Fibroblast of lung (primary cell): ENCODE measurements around the gene SPAG8. TPM values are rescaled to one million over a fixed set of nuclear protein-coding genes. Genes with fewer than 3 reads are reported as not detected.

Source experiments
- DNase-seq, 2 donors: peaks; one replicate each; pipeline versions ENCODE4 v3.0.0 to v3.0.0-alpha.2; 2010; ENCODE audit warnings: low read depth in 2 of 2
- H2AFZ ChIP-seq: 2 replicates; pipeline ENCODE4 v1.5.1; 2012; ENCODE audit warnings: low read length, control low read depth, inconsistent platforms
- H3K27ac ChIP-seq: 2 replicates; pipeline ENCODE4 v1.5.1; 2011; ENCODE audit warnings: low read length, control low read depth; ENCODE audit not compliant: insufficient read depth
- H3K27me3 ChIP-seq: 2 replicates; pipeline ENCODE4 v1.5.1; 2011; ENCODE audit warnings: mild to moderate bottlenecking, low read length; ENCODE audit not compliant: control insufficient read depth, insufficient read depth
- H3K36me3 ChIP-seq: 2 replicates; pipeline ENCODE4 v1.5.1; 2011; ENCODE audit warnings: low read length; ENCODE audit not compliant: control insufficient read depth, insufficient read depth
- H3K4me1 ChIP-seq: 2 replicates; pipeline ENCODE4 v1.5.1; 2011; ENCODE audit warnings: low read length; ENCODE audit not compliant: control insufficient read depth, insufficient read depth; ENCODE audit errors: extremely low read depth
- H3K4me2 ChIP-seq: 2 replicates; pipeline ENCODE4 v1.5.1; 2011; ENCODE audit warnings: low read length, control low read depth; ENCODE audit not compliant: insufficient read depth; ENCODE audit errors: extremely low read depth
- H3K4me3 ChIP-seq, 4 experiments: fragments of 200-600 bp in 1 of 4; sonication (generic) in 1 of 4; replicated peaks in 1 of 4; 2 replicates each; pipeline ENCODE4 v1.5.1; 2011 to 2016; ENCODE audit warnings: low read length in 4 of 4, low read depth in 3 of 4, mild to moderate bottlenecking in 3 of 4, control low read depth in 2 of 4, inconsistent platforms in 1 of 4, mixed read lengths in 1 of 4; ENCODE audit not compliant: insufficient read depth in 1 of 4; ENCODE audit errors: control extremely low read depth in 1 of 4
- H3K79me2 ChIP-seq: 2 replicates; pipeline ENCODE4 v1.5.1; 2012; ENCODE audit warnings: mild to moderate bottlenecking, low read length, inconsistent platforms; ENCODE audit not compliant: control insufficient read depth, insufficient read depth
- H3K9ac ChIP-seq: 2 replicates; pipeline ENCODE4 v1.5.1; 2011; ENCODE audit warnings: mild to moderate bottlenecking, low read length, control low read depth; ENCODE audit not compliant: insufficient read depth
- H3K9me3 ChIP-seq: 2 replicates; pipeline ENCODE4 v1.5.1; 2012; ENCODE audit warnings: low read depth, low read length; ENCODE audit not compliant: control insufficient read depth, insufficient read depth
- H4K20me1 ChIP-seq: 2 replicates; pipeline ENCODE4 v1.5.1; 2011; ENCODE audit warnings: low read length; ENCODE audit not compliant: control insufficient read depth, insufficient read depth; ENCODE audit errors: extremely low read depth
- CTCF ChIP-seq, 2 donors: IDR thresholded peaks in 1 of 2; conservative IDR thresholded peaks in 1 of 2; 1 replicate in 1 of 2; 2 replicates in 1 of 2; pipeline ENCODE4 v1.5.1; 2011 to 2012; ENCODE audit warnings: low read length in 2 of 2, control low read depth in 1 of 2, inconsistent platforms in 1 of 2, low read depth in 1 of 2, mild to moderate bottlenecking in 1 of 2
- EZH2 ChIP-seq: IDR thresholded peaks from 2 replicates; pipeline ENCODE4 v1.5.1; 2012; ENCODE audit warnings: low read length, control low read depth, mild to moderate bottlenecking; ENCODE audit errors: missing control alignments
- polyA plus RNA-seq, 2 donors: library from polyadenylated mRNA; depleted of rRNA in 1 of 2; stranded (reverse) in 1 of 2; unstranded in 1 of 2; fragments of >200 nt; gene quantifications; 2 replicates each; pipeline ENCODE4 v1.2.1, GENCODE V29; 2011 to 2012; ENCODE audit warnings: missing spikeins in 1 of 2
- total RNA-seq: library from RNA; depleted of rRNA; stranded (reverse); fragments of >200 nt; gene quantifications from 2 replicates; pipeline ENCODE4 v1.2.1, GENCODE V29; 2014

The SPAG8 gene
- total and polyA plus RNA-seq, 2 donors (not counting 1 experiment from before 2014, with no cell fraction given): 0.64 to 1.3 TPM

DNA sequence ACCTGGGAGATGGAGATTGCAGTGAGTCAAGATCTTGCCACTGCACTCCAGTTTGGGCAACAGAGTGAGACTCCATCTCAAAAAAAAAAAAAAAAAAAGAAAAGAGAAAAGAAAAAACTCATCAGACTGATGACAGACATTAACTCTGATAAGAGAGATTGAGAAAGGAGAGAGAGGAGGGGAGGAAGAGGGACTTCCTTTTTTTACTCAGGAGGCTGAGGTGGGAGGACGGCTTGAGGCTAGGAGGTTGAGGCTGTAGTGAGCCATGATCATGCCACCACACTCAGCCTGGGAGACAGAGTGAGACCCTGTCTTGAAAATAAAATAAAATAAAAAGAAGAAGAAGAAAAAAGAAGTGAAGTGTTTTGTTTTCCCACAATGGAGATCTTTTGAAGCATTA lies 48.3 kb downstream of the SPAG8 start:
- Histone ChIP-seq H2AFZ (no peak overlapping the region), H3K4me3 (no peak overlapping the region), H3K27ac (no peak overlapping the region), H3K4me1 (no peaks in the 10 kb centered on the region), H3K4me2 (no peak overlapping the region), H4K20me1 (no peaks in the 10 kb centered on the region), H3K79me2 (no peaks in the 10 kb centered on the region), H3K9me3 (no peaks in the 10 kb centered on the region), H3K9ac (no peak overlapping the region), H3K27me3 (no peaks in the 10 kb centered on the region), H3K36me3 (no peaks in the 10 kb centered on the region)
- TF ChIP-seq CTCF (conservative IDR thresholded peaks at IDR 0.05 in 1 of 2, IDR thresholded peaks at IDR 0.05 in 1 of 2; ENCODE audit: low read depth in 1 of 2, low read length in 2 of 2) (no peak), EZH2 (no peak)
- DNase-seq: no peak

DNA sequence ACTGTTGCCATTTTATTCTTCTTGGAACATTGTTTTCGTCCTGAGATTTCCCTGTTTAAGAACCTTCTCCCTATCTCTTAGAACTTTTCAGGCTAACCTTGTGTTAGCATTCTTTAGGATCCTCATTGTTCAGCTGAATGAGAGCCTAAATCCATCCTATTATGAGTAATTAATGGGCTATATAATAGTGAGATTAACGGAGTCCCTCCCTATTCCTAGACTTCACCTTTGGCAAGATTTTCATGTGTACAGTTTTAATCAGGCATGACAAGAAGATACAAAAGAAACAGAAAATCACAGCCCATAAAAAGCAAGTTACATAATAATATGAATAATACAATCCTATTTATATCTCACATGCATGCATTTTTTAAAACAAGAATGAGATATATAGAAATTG lies 48.9 kb downstream of the SPAG8 start:
- H3K9ac ChIP-seq: no peak overlapping the region
- TF ChIP-seq CTCF (conservative IDR thresholded peaks at IDR 0.05 in 1 of 2, IDR thresholded peaks at IDR 0.05 in 1 of 2; ENCODE audit: low read depth in 1 of 2, low read length in 2 of 2) (no peak), EZH2 (no peak)
- no peaks in the 10 kb centered on the region for H3K9me3 ChIP-seq
- H3K4me1 ChIP-seq: no peaks in the 10 kb centered on the region
- no peaks in the 10 kb centered on the region for H4K20me1 ChIP-seq
- H3K4me2 ChIP-seq: no peak overlapping the region
- H3K79me2 ChIP-seq: no peaks in the 10 kb centered on the region
- no peak overlapping the region for H2AFZ ChIP-seq
- H3K36me3 ChIP-seq: no peaks in the 10 kb centered on the region
- H3K27me3 ChIP-seq: no peaks in the 10 kb centered on the region
- H3K4me3 ChIP-seq: no peak overlapping the region
- no peak overlapping the region for H3K27ac ChIP-seq
- no peak for DNase-seq

GRCh38 chr9:35760651-35761050 lies 51.4 kb downstream of the SPAG8 start:
- Histone ChIP-seq H3K36me3 (no peaks in the 10 kb centered on the region), H3K4me1 (peaks cover 7% of the 10 kb centered on the region), H3K27me3 (peaks cover 2% of the 10 kb centered on the region), H3K4me3 (no peak overlapping the region), H3K79me2 (no peaks in the 10 kb centered on the region), H3K27ac (no peak overlapping the region), H3K9me3 (no peaks in the 10 kb centered on the region), H4K20me1 (no peaks in the 10 kb centered on the region), H2AFZ (no peak overlapping the region), H3K9ac (no peak overlapping the region), H3K4me2 (no peak overlapping the region)
- no peak for TF ChIP-seq EZH2
- peak in 1 of 2 donors; percentile 75 for DNase-seq
